A549 (cell line): ENCODE results near the gene CCR2.

ENCODE experiments used
- TF ChIP-seq, protein P1 (sequence below): fragments of >200 bp; sonication (Bioruptor Twin); formaldehyde crosslinking; IDR thresholded peaks from 3 replicates; pipeline ENCODE4 v1.5.1; 2016
- TF ChIP-seq, protein P2 (sequence below): fragments of 250-450 bp; sonication (Bioruptor Pico); IDR thresholded peaks from 2 replicates; pipeline ENCODE4 v1.5.0; 2021; ENCODE audit warnings: mild to moderate bottlenecking, moderate library complexity, borderline replicate concordance

DNA sequence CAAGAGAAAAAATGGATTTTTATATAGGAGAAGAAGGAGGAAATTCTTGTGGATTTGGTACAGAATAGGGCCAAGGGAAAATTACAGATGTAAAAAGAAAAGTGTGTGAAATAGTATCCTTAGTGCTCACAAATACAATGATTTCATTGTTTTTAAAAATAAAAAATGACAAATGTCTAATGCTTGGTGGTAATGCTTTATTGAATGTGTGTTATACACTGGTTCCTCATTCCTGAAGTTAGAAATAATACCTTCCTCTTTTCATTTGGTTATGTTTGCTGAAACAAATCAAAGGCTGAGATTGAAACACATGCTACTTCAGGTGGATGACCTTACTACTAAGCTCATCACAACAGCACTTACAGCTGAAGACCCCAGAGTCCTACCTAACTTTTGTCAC lies 37.7 kb upstream of the CCR2 start:
- TF ChIP-seq, protein P1, sequence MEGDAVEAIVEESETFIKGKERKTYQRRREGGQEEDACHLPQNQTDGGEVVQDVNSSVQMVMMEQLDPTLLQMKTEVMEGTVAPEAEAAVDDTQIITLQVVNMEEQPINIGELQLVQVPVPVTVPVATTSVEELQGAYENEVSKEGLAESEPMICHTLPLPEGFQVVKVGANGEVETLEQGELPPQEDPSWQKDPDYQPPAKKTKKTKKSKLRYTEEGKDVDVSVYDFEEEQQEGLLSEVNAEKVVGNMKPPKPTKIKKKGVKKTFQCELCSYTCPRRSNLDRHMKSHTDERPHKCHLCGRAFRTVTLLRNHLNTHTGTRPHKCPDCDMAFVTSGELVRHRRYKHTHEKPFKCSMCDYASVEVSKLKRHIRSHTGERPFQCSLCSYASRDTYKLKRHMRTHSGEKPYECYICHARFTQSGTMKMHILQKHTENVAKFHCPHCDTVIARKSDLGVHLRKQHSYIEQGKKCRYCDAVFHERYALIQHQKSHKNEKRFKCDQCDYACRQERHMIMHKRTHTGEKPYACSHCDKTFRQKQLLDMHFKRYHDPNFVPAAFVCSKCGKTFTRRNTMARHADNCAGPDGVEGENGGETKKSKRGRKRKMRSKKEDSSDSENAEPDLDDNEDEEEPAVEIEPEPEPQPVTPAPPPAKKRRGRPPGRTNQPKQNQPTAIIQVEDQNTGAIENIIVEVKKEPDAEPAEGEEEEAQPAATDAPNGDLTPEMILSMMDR: no peak
- TF ChIP-seq, protein P2, sequence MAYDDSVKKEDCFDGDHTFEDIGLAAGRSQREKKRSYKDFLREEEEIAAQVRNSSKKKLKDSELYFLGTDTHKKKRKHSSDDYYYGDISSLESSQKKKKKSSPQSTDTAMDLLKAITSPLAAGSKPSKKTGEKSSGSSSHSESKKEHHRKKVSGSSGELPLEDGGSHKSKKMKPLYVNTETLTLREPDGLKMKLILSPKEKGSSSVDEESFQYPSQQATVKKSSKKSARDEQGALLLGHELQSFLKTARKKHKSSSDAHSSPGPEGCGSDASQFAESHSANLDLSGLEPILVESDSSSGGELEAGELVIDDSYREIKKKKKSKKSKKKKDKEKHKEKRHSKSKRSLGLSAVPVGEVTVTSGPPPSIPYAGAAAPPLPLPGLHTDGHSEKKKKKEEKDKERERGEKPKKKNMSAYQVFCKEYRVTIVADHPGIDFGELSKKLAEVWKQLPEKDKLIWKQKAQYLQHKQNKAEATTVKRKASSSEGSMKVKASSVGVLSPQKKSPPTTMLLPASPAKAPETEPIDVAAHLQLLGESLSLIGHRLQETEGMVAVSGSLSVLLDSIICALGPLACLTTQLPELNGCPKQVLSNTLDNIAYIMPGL (CRISPR knock-in tag): no peak
